Astrocyte (in vitro differentiated cells and primary cell): ENCODE results near the gene ICE1.

Experiments used
- EZH2 ChIP-seq: IDR thresholded peaks from 2 replicates; pipeline ENCODE4 v1.6.1; 2012; ENCODE audit warnings: mild to moderate bottlenecking, low read length, inconsistent platforms; ENCODE audit not compliant: insufficient read depth
- TF ChIP-seq, protein P1 (sequence below): IDR thresholded peaks from 2 replicates; pipeline ENCODE4 v1.5.1; 2011; ENCODE audit warnings: low read depth, mild to moderate bottlenecking, inconsistent platforms, low read length, moderate library complexity; ENCODE audit not compliant: insufficient read depth

DNA sequence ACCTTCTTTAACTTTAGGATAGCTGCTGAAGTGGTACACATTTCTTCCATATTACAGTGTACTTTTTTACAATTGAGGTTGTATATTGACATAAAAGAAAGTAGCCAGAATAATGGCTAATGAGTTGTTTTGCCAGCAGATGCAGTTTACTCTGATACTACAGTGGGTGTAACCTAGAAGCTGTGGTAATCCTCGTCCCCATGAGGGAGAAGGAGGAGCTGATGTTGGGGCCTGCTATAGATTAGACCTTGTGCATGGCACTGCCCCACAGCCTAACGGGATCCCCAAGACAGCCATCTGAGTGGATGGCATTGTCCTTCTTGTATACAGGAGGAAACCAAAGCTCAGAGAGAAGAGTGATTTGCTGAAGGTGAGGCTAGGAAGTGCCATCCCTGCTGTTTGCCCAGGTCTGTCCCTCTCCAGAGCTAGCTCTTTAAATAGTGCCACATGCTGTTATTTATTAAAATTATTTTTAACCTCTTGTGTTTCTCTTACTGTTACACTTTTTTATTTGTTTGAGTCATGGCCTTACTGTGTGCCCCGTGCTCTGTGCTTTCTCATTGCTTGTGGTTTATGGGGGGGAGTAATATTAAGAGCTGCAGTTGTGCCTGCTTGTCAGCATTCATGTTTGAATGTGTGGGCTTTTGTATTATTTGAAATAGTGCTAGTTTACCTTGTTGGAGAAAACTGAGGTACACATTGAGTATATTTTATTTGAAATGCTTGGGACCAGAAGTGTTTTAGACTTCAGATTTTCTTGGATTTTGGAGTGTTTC is 65.3 kb downstream of the ICE1 start:
- TF ChIP-seq, protein P1, sequence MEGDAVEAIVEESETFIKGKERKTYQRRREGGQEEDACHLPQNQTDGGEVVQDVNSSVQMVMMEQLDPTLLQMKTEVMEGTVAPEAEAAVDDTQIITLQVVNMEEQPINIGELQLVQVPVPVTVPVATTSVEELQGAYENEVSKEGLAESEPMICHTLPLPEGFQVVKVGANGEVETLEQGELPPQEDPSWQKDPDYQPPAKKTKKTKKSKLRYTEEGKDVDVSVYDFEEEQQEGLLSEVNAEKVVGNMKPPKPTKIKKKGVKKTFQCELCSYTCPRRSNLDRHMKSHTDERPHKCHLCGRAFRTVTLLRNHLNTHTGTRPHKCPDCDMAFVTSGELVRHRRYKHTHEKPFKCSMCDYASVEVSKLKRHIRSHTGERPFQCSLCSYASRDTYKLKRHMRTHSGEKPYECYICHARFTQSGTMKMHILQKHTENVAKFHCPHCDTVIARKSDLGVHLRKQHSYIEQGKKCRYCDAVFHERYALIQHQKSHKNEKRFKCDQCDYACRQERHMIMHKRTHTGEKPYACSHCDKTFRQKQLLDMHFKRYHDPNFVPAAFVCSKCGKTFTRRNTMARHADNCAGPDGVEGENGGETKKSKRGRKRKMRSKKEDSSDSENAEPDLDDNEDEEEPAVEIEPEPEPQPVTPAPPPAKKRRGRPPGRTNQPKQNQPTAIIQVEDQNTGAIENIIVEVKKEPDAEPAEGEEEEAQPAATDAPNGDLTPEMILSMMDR: no peak
- TF ChIP-seq EZH2: no peak
